ENCODE data around the gene TEX2.
"Not testable (repeated sequence)": the region's sequence is repeated elsewhere in the genome, so short reads cannot be mapped to it uniquely, and the experiment has no call there.

Gene TEX2

DNA sequence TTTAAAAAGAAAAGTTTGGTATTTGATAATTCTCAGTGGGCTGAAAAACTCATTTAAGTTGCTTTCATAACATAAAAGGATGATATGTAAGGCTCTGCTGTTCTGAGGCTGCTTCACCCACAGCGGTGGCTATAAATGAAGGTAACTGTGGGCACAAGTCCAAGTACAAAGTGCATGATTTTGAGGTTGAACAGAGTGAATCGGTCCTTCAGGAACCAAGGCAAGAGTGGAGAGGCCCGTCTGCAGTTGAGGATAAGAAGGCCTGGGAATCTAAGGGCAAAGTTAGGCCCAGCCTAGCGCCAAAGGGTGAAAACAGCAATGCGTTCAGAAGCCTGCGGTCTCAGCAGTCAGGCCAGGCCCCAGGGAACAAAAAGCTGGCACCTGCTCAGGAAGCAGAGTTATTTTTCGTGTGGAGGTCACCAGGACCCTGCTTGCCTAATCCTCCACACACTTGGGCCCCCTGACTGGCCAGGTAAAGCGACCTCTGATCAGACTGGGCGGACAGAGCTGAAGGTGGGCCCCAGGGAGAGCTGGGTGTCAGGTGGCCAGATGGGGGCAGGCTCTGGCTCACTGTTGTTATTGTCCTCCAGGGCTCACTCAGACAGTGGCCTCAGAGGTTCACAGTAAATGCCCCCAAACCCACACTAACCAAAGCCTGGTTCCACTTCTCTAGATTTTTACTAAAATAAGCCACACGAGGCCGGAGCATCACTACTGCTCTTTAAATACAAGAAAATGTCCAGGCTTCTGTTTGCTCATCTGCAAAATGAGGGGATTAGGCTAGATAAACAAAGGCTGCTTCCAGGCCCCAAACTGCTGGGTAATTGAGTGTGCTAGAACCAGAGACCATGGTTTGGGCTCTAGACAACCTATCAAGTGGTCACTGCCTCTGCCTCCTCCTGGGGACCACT is 46.5 kb downstream of the TEX2 start:
- DNase-seq (ENCODE audit: insufficient read length, low spot score) (no peak), FAIRE-seq (no peak)

DNA sequence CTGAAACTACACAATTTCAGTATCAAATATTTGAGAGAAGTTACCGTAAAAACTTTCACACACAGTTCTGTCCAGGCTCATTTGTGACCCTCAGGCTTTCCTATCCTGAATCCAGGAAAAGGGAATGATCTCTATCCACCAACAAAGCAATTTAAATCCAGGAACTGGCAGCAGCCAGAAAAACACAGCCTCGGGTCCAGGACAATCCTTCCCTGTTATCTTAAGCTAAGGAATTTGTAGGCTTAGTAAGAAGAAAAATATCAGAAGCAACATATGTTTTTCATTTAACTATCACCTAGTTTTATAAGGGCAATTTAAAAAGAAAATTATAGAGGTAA is 47.1 kb downstream of the TEX2 start:
- DNase-seq (ENCODE audit: insufficient read length, low spot score) (no peak), FAIRE-seq (no peak)

DNA sequence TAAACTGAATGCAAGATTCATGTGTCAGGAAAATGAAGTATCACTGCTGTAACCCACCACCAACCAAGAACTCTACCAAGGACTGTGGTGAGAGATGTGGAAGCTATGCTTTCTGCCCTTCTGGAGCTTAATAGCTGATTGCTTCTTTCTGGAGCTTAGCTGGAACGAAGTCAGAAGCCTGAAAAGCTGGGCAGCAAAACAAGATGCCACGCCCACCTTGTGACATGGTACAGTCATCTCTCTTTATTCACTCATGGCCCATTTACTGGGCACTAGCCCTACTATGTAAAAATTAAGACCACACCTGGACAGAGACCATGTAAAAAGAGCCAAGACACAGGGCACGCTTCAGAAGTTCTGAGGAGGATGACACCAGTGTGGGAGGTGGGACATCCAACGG is 48.1 kb downstream of the TEX2 start:
- DNase-seq (ENCODE audit: insufficient read length, low spot score): no peak
- FAIRE-seq: no peak

DNA sequence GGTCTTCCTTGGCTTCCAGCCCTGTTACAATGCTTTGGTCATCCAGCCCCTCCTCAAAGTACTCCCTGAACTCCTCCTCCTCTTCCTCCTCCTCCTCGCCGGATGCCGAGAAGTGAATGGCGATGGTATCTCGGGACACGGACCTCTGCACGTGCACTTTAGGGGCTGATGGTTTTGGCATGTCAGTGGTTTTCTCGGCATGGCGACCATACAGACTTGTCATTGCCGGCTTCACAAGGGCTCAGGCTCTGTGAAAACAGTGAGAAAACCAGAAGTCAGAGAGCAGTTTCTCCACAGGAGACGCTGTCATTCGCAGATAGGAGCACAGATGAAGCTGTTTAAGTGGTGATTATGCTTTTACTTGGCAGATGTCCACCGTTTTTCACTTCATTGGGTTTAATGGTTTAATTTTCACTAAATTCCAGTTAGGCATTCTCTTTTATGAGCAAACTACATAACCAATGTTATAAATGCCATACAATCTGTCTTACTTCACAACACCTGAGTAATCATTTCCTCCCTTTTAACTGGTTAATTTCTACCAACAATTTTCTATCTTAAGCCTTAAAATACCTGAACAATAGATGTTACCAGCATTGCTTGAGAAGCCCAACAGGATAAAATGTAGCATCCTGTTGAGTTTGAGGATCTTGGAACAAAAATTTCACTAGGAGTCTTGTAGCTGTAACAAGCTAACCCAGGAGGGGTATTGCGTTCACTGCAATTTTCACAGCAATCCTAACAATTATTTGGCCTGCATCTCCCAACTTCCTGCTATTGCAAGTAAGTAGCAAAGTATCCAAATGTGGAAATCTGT is 48.9 kb downstream of the TEX2 start:
- no peak for DNase-seq (ENCODE audit: insufficient read length, low spot score)
- no peak for FAIRE-seq

DNA sequence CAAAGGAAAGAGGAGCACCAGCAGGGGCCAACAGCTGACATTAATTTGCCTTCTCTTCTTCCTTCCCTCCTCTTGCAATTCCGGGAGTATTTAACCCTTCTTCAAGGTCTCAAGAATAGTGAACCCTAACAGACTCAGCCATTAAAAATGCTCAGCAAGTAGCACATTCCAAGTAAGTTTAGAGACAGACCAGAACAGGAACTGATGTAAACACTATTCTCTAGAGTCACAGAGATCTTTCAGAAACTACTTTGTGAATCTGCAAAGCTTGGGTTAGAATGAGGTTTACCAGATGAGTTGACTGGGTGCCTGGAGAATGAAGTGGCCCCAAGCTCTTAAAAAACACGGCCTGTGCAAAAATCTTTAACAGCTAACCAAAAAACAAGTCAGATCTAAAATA is 50.9 kb downstream of the TEX2 start:
- DNase-seq (ENCODE audit: insufficient read length, low spot score) (no peak), FAIRE-seq (no peak)

DNA sequence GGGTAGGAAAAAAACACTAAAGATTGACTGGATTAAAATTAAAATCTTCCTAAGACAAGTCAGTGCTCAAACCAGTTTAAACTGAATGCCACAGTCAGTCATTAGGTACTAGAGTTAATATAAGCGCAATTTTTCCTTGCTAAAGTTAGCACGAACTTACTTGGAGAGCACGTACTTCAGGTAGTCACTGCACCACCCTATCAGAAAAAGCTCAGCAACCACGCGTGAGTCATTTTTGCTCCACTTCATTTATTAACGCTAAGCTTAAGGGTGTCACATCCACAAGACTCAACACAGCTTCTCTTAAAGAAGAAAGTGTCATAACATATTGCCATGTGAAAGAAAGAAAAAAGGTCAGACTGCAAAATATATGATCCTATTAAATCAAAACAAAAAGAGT is 53.1 kb downstream of the TEX2 start:
- DNase-seq (ENCODE audit: insufficient read length, low spot score) (no peak), FAIRE-seq (no peak)

DNA sequence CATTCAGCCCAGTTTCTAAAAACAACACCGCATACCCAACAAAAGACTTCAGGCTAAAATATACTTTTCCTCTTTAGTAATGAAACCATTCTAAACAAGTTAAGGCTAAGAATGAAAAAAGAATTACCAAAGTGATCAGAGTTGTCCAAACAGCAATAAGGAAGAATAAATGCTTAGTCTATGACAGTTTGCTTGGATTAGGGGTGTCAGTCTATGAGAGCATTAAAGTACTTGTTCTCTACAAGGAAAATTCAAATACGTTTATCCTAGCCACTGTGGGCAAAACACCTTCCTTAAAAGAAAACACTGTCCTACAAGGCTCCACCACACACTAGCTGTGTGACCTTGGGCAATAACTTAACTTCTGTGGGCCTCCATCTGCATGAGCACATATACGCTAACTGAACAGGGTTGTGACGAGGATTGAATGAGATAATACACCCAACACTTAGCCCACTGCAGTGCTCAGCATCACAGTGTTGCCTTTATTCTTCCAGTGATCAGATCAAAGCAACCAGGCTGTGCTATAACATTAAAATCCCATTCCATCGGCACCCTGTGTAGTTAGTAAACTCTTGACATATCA is 53.6 kb downstream of the TEX2 start:
- DNase-seq (ENCODE audit: insufficient read length, low spot score) (no peak), FAIRE-seq (no peak)

DNA sequence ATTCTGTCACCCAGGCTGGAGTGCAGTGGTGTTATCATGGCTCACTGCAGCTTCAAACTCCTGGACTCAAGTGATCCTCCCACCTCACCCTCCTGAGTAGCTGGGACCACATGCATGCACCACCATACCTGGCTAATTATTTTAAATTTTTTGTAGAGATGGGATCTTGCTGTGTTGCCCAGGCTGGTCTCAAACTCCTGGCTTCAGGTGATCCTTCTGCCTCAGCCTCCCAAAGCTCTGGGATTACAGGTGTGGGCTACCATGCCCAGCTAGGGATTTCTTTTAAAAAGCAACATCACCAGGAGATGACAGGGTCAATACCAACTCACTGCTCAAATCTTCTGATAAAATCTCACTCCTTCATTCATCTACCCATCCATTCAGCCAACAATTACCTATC is 54.4 kb downstream of the TEX2 start:
- not testable (repeated sequence) for FAIRE-seq; DNase-seq (ENCODE audit: insufficient read length, low spot score)

DNA sequence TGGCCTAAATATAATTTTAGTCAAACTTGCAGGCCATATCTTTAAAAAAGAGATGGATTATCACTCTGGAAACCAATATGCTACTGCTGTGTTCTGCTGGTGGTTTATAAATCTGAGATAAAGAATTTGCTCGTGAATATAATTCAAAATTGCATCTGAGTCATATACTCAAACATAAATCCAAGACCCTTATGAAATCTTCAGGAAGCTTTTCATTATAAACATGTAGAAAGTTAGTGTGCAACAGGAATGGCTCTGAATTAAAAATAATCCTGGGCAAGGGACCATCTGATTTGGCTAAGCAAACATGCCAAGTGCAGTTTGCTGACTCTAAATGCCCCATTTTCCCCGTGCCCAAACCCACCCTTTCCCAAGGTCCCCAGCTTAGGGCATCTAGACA is 57.3 kb downstream of the TEX2 start:
- FAIRE-seq (no peak), DNase-seq (ENCODE audit: insufficient read length, low spot score) (no peak)

DNA sequence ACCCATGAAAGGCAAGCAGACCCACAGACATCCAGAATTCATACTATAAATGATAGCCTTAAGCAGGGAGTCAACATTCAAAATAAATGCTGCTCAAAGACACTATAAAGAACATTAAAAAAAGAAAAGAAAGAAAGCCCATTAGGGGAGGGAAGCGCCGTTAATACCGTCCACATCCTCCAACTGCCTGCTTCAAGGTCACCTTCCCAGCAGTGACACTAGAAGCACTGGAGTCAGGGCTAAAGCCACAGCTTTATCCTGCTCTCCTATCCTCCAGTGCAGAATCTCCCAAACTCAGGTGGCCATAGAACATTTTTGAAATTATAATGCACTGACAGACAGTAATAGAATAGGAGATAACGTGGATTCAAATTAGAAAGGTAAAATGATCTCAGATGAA is 59.4 kb downstream of the TEX2 start:
- no peak for FAIRE-seq

DNA sequence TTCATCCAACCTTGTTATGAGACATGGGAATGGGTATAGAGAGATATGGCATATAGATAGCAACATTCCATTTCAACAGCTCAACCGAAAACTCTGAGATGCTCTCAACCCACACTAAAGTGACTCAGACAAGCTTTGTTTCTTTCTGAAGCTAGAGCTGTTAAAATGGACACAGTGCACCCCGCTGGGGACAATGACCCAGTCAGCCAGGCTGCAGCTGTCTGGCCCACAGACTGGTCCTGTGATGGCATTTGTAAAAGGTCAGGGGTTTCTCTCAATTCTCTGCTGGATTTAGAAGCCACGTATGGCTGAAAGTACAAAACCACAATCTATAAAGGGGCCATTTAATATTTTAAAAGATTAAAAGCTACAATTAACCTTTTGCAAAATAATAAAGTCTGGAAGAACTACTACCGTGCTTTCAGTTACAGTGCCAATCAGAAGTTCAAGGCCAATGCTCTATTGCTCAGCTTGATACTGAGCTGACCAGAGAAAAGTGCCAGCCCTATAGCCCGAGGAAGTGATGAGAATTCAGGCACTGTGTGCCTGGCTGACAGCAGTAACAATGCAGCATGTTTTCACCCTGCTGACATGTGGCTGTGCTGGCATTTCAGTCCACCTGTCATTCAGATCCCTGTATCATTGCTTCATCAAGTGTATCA is 60.2 kb downstream of the TEX2 start:
- no peak for FAIRE-seq
- DNase-seq (ENCODE audit: insufficient read length, low spot score): no peak

More for the DNA sequence above, 59.4 kb downstream of the TEX2 start:
- DNase-seq (ENCODE audit: insufficient read length, low spot score): no peak

DNA sequence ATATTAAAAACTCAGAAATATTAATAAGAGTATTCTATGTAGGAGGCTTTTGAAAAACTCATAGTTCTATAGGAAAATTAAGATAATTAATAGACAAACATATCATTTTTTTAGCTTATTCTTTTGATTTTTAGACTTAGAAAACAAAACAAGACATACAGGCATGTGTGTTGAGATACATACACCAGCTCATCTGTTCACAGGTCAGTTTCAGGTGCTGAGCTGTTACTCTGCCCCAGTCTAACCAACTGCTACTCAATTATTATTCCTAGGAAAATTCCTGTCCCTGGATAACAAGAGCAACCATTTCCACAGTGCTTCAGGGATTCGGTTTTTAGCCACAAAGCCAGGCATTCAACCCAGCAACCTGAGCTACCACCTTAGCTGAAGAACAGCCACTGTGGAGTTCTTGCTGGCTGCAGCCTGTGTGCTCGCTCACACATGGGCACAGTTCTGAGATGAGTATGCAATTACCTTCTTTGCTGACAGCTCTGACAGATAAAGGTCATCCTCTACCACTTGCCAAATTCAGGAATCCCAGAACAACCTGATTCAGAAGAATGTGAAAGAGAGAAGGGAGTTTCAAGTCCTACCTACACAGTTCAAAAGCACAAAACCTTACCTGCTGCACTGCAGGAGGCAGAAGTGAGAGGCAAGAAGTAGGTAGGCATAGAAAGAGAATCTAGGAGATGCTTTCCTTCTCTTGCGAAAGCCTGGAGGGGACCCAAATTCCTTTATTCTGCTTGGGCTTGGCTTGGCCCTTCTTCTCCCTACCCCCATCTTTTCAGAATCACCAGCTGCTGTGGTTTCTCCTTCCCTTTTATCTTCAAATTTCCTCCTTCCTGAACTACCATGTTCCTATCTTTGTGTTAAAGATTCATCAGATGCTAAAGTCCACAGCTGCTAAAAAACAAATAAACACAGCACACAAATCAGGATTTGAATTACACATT is 62.7 kb downstream of the TEX2 start:
- FAIRE-seq: no peak

DNA sequence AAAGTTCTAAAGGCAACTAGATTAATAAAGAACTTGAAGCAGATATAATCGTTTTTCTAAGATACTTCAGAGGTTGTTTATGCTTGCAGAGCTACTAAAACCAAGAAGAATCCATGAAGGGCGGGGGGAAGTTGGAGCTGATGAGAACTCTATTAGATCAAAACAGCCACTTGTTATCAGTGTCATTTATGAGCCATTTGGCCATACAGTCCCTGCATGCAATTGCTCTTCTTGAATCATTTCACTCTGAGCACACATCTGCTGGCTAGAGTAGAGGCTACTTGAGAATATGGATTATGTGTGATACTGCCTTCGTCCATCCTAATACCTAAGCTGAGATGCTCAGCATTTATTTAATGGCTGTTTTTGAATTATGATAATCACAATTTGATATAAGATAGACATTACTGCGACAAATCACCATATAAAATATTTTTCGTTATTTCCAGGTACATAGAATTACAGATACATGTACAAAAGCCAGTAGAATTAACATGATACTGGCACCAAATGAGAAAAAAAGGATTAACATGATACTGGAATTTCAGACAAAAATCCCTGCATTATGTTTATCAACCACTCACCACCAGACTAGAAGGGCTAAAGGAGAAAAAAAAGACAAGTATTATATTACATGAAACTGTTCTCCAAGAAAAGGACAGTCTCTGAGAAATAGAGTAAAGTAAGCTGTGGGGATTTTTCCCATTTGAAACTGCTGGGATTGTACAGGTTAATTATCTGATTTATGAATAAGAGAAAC is 64.5 kb downstream of the TEX2 start:
- DNase-seq (ENCODE audit: insufficient read length, low spot score): no peak
- no peak for FAIRE-seq

More for the DNA sequence above, 62.7 kb downstream of the TEX2 start:
- no peak for DNase-seq (ENCODE audit: insufficient read length, low spot score)

DNA sequence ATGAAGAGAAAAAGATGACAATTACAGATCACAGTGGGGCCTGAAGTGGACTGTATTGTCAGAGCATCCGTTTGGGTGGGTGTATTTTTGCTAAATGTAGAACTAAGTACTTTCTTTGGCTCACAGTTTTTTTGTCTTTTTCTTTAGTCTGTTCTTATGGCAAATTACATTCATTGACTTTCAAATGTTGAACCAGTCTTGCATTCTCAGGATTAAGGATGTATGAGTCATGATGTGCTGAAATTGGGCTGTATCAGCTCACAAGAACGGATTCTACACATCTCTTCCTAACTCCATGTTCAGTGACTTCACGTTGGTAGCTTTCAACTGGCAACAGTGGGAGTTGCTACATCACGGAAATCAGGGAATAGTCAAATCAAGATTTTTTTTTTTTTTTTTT is 66.5 kb downstream of the TEX2 start:
- no peak for FAIRE-seq
- DNase-seq (ENCODE audit: insufficient read length, low spot score): no peak

DNA sequence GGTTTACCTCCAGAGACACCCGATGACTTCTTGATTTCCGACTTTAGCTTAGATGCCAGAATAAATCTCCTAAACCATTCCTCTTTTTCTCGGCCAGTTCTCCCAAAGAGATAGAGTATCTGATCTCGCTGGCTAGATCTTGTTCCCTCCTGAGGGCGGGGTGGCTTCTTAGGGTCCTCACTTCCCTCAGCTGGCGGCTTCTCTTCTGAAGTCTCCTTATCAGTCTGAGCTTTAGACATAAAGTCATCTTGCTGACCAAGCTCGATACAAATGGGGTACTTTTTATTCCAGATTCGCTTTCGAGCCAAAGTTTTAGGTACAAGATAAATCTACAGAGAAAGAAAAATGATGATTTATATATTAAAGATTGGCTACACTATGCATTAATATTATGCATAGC is 69.5 kb downstream of the TEX2 start:
- DNase-seq (ENCODE audit: insufficient read length, low spot score) (no peak), FAIRE-seq (no peak)

DNA sequence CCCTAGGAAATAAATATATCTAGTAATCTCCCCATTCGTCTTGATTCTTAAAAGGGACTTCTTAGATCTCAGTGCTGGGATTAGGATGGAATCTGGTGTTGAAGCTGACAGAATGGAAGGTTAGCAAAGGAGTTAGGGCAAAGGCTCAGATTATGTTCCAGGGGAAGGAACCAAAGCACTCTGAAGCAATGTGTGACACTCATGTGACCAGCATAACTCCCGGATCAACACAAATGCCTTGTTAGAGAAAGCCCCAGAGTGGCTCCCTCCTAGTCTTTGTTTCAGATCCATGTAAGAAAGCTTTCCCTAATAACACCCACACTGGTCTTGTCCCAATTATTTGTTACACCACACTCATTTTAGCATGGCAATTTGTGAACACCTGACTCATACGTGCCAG is 70.5 kb downstream of the TEX2 start:
- FAIRE-seq: no peak

DNA sequence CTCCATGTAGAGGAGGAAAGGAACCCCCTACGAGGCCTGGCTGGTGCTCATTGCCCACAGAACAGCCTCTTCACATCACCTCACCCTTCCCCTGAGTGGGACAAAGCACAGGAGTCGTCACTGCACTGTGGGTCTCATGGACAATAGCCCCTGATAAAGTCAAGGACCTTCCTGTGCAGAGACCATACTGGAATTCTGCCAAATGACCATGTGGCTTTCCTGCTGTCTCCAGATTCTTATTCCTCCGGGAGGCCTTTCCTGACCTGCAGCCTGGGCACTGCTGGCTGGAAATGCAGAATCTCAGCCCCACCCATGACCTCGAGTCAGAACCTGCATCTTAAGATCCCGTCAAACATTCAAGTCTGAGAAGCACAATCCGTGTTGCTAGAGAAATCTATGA is 72.6 kb downstream of the TEX2 start:
- FAIRE-seq (no peak), DNase-seq (ENCODE audit: insufficient read length, low spot score) (no peak)

More for the DNA sequence above, 70.5 kb downstream of the TEX2 start:
- no peak for DNase-seq (ENCODE audit: insufficient read length, low spot score)

DNA sequence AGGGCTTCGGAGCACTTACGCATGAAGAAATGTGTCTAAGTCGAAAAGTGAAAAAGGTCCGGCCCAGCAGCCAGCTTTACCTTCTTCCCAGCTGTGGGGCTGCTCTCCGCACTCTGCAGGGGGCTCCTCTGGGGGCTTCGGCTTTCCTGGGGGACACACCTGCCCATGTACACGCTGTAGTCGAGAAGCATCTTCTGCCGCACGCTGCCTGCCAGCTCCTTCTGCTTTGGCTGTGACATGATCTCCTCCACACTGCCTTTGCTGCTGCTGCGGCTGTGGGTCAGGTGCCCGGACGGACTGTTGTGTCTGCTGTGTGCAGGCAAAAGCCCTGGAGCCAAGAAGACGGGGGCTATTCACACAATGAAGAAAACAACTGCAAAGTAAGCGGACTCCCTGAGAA is 75.0 kb downstream of the TEX2 start:
- no peak for FAIRE-seq

More for the DNA sequence above, 75.0 kb downstream of the TEX2 start:
- DNase-seq (ENCODE audit: insufficient read length, low spot score): no peak

All from GM19239 (cell line).